ENCODE data around the gene PRKG1.
A peak's percentile ranks its signal among the peaks of the same experiment; 100 is the strongest.

Gene PRKG1

GRCh38 chr10:51125518-51125917, 51.2 kb downstream of the PRKG1 start:
- Histone ChIP-seq H3K4ac (ENCODE audit: low read depth, low read length) (no peak overlapping the region), H3K4me3 (ENCODE audit: low read depth, low read length) (no peak overlapping the region), H3K27ac (ENCODE audit: low read depth, low read length) (no peak overlapping the region), H2AFZ (ENCODE audit: insufficient read depth, low read length, poor library complexity) (no peak overlapping the region), H2AK5ac (ENCODE audit: low read length) (no peak overlapping the region), H4K91ac (ENCODE audit: low read depth, low read length) (no peak overlapping the region), H3K4me1 (ENCODE audit: control insufficient read depth in 1 of 2, insufficient read depth in 2 of 2, low read length in 2 of 2) (no peaks in the 10 kb centered on the region), H3K27me3 (ENCODE audit: insufficient read depth, low read length) (no peaks in the 10 kb centered on the region), H4K8ac (ENCODE audit: low read depth, low read length) (no peak overlapping the region), H2BK5ac (ENCODE audit: low read depth, low read length, poor library complexity) (no peak overlapping the region), H3K36me3 (ENCODE audit: control insufficient read depth in 1 of 2, insufficient read depth in 2 of 2, low read length in 2 of 2) (no peaks in the 10 kb centered on the region), H2BK120ac (ENCODE audit: insufficient read depth, low read length, poor library complexity) (no peak overlapping the region), H3K23ac (ENCODE audit: low read length) (no peak overlapping the region), H3K9ac (ENCODE audit: low read length) (no peak overlapping the region), H4K12ac (ENCODE audit: low read depth, low read length) (no peak overlapping the region), H3K9me3 (ENCODE audit: insufficient read depth, low read depth, low read length) (no peaks in the 10 kb centered on the region), H3K14ac (ENCODE audit: low read length) (no peak overlapping the region), H3K4me2 (ENCODE audit: low read length) (no peak overlapping the region), H2BK12ac (ENCODE audit: low read length) (no peak overlapping the region), H3K79me1 (ENCODE audit: low read length) (no peaks in the 10 kb centered on the region), H3K18ac (ENCODE audit: low read length) (no peak overlapping the region), H3K79me2 (ENCODE audit: control insufficient read depth, insufficient read depth, low read length, poor library complexity) (no peaks in the 10 kb centered on the region)
- no peak for DNase-seq
- WGBS (ENCODE audit: extremely low coverage, insufficient coverage, insufficient read length), result no CpG with 5 or more reads among the region's 2 CpGs

GRCh38 chr10:51129946-51130544, 55.8 kb downstream of the PRKG1 start:
- Histone ChIP-seq H3K27ac (ENCODE audit: low read depth, low read length) (no peak overlapping the region), H3K4me2 (ENCODE audit: low read length) (no peak overlapping the region), H3K79me2 (ENCODE audit: control insufficient read depth, insufficient read depth, low read length, poor library complexity) (no peaks in the 10 kb centered on the region), H2BK120ac (ENCODE audit: insufficient read depth, low read length, poor library complexity) (no peak overlapping the region), H3K79me1 (ENCODE audit: low read length) (no peaks in the 10 kb centered on the region), H3K27me3 (ENCODE audit: insufficient read depth, low read length) (no peaks in the 10 kb centered on the region), H3K18ac (ENCODE audit: low read length) (no peak overlapping the region), H4K8ac (ENCODE audit: low read depth, low read length) (no peak overlapping the region), H2AK5ac (ENCODE audit: low read length) (no peak overlapping the region), H3K9ac (ENCODE audit: low read length) (no peak overlapping the region), H3K9me3 (ENCODE audit: insufficient read depth, low read depth, low read length) (no peaks in the 10 kb centered on the region), H3K36me3 (ENCODE audit: control insufficient read depth in 1 of 2, insufficient read depth in 2 of 2, low read length in 2 of 2) (no peaks in the 10 kb centered on the region), H2AFZ (ENCODE audit: insufficient read depth, low read length, poor library complexity) (no peak overlapping the region), H3K4ac (ENCODE audit: low read depth, low read length) (no peak overlapping the region), H3K4me3 (ENCODE audit: low read depth, low read length) (no peak overlapping the region), H3K14ac (ENCODE audit: low read length) (no peak overlapping the region), H4K91ac (ENCODE audit: low read depth, low read length) (no peak overlapping the region), H2BK12ac (ENCODE audit: low read length) (no peak overlapping the region), H2BK5ac (ENCODE audit: low read depth, low read length, poor library complexity) (no peak overlapping the region), H3K4me1 (ENCODE audit: control insufficient read depth in 1 of 2, insufficient read depth in 2 of 2, low read length in 2 of 2) (no peaks in the 10 kb centered on the region), H4K12ac (ENCODE audit: low read depth, low read length) (no peak overlapping the region), H3K23ac (ENCODE audit: low read length) (no peak overlapping the region)
- WGBS (ENCODE audit: extremely low coverage, insufficient coverage, insufficient read length), result no CpG with 5 or more reads among the region's 2 CpGs
- peak in 1 of 2 donors; percentile 36 for DNase-seq

GRCh38 chr10:51137756-51138529, 63.7 kb downstream of the PRKG1 start:
- H3K18ac ChIP-seq (ENCODE audit: low read length), result no peak overlapping the region
- no peak for DNase-seq
- H2BK5ac ChIP-seq (ENCODE audit: low read depth, low read length, poor library complexity), result no peak overlapping the region
- no peaks in the 10 kb centered on the region for H3K27me3 ChIP-seq (ENCODE audit: insufficient read depth, low read length)
- no peak overlapping the region for H2BK12ac ChIP-seq (ENCODE audit: low read length)
- H4K8ac ChIP-seq (ENCODE audit: low read depth, low read length), result no peak overlapping the region
- no peak overlapping the region for H3K23ac ChIP-seq (ENCODE audit: low read length)
- H3K9ac ChIP-seq (ENCODE audit: low read length), result no peak overlapping the region
- H2AFZ ChIP-seq (ENCODE audit: insufficient read depth, low read length, poor library complexity), result no peak overlapping the region
- WGBS (ENCODE audit: extremely low coverage, insufficient coverage, insufficient read length), result no CpG with 5 or more reads among the region's 2 CpGs
- no peaks in the 10 kb centered on the region for H3K36me3 ChIP-seq (ENCODE audit: control insufficient read depth in 1 of 2, insufficient read depth in 2 of 2, low read length in 2 of 2)
- H3K14ac ChIP-seq (ENCODE audit: low read length), result no peak overlapping the region
- no peak overlapping the region for H4K91ac ChIP-seq (ENCODE audit: low read depth, low read length)
- no peaks in the 10 kb centered on the region for H3K79me2 ChIP-seq (ENCODE audit: control insufficient read depth, insufficient read depth, low read length, poor library complexity)
- H4K12ac ChIP-seq (ENCODE audit: low read depth, low read length), result no peak overlapping the region
- no peaks in the 10 kb centered on the region for H3K9me3 ChIP-seq (ENCODE audit: insufficient read depth, low read depth, low read length)
- no peak overlapping the region for H3K4me2 ChIP-seq (ENCODE audit: low read length)
- H3K27ac ChIP-seq (ENCODE audit: low read depth, low read length), result no peak overlapping the region
- H2AK5ac ChIP-seq (ENCODE audit: low read length), result no peak overlapping the region
- no peaks in the 10 kb centered on the region for H3K4me1 ChIP-seq (ENCODE audit: control insufficient read depth in 1 of 2, insufficient read depth in 2 of 2, low read length in 2 of 2)
- no peak overlapping the region for H3K4me3 ChIP-seq (ENCODE audit: low read depth, low read length)
- no peak overlapping the region for H2BK120ac ChIP-seq (ENCODE audit: insufficient read depth, low read length, poor library complexity)
- no peaks in the 10 kb centered on the region for H3K79me1 ChIP-seq (ENCODE audit: low read length)
- H3K4ac ChIP-seq (ENCODE audit: low read depth, low read length), result no peak overlapping the region

- DNase-seq, result no peak
- no peak overlapping the region for H4K91ac ChIP-seq (ENCODE audit: low read depth, low read length)
- H3K79me1 ChIP-seq (ENCODE audit: low read length), result no peaks in the 10 kb centered on the region
- H3K9me3 ChIP-seq (ENCODE audit: insufficient read depth, low read depth, low read length), result no peaks in the 10 kb centered on the region
- H3K4ac ChIP-seq (ENCODE audit: low read depth, low read length), result no peak overlapping the region
- no peak overlapping the region for H4K12ac ChIP-seq (ENCODE audit: low read depth, low read length)
- H3K4me2 ChIP-seq (ENCODE audit: low read length), result no peak overlapping the region
- H3K9ac ChIP-seq (ENCODE audit: low read length), result no peak overlapping the region
- H3K36me3 ChIP-seq (ENCODE audit: control insufficient read depth in 1 of 2, insufficient read depth in 2 of 2, low read length in 2 of 2), result no peaks in the 10 kb centered on the region
- H2AK5ac ChIP-seq (ENCODE audit: low read length), result no peak overlapping the region
- no CpG with 5 or more reads among the region's 1 CpG for WGBS (ENCODE audit: extremely low coverage, insufficient coverage, insufficient read length)
- no peak overlapping the region for H2BK120ac ChIP-seq (ENCODE audit: insufficient read depth, low read length, poor library complexity)
- H3K18ac ChIP-seq (ENCODE audit: low read length), result no peak overlapping the region
- H3K23ac ChIP-seq (ENCODE audit: low read length), result no peak overlapping the region
- H3K27me3 ChIP-seq (ENCODE audit: insufficient read depth, low read length), result no peaks in the 10 kb centered on the region
- no peak overlapping the region for H3K4me3 ChIP-seq (ENCODE audit: low read depth, low read length)
- H3K79me2 ChIP-seq (ENCODE audit: control insufficient read depth, insufficient read depth, low read length, poor library complexity), result no peaks in the 10 kb centered on the region
- H3K4me1 ChIP-seq (ENCODE audit: control insufficient read depth in 1 of 2, insufficient read depth in 2 of 2, low read length in 2 of 2), result no peaks in the 10 kb centered on the region
- no peak overlapping the region for H2BK5ac ChIP-seq (ENCODE audit: low read depth, low read length, poor library complexity)
- no peak overlapping the region for H2BK12ac ChIP-seq (ENCODE audit: low read length)
- no peak overlapping the region for H3K27ac ChIP-seq (ENCODE audit: low read depth, low read length)
- H2AFZ ChIP-seq (ENCODE audit: insufficient read depth, low read length, poor library complexity), result no peak overlapping the region
- H3K14ac ChIP-seq (ENCODE audit: low read length), result no peak overlapping the region
- H4K8ac ChIP-seq (ENCODE audit: low read depth, low read length), result no peak overlapping the region
These were observed 64.9 kb downstream of the PRKG1 start for GRCh38 chr10:51139176-51139575.

Measured in trophoblast cell (in vitro differentiated cells and primary cell).